GM23338 (cell line): ENCODE results near the gene ZNF280D. TPM values are rescaled to one million over a fixed set of nuclear protein-coding genes. Genes with fewer than 3 reads are reported as not detected.

Source experiments
- ATAC-seq: fragments of 200-7000 bp; cut with Tn5 transposase; 3 replicates; pipeline ENCODE4 v1.9.1; 2020
- DNase-seq: peaks from one replicate; pipeline ENCODE4 v3.0.0-alpha.2; 2015; ENCODE audit warnings: low spot score
- H2AFZ ChIP-seq: fragments of 200-600 bp; sonication (generic); 2 replicates; pipeline ENCODE4 v1.8.0; 2016; ENCODE audit warnings: antibody characterized with exemption, mild to moderate bottlenecking, moderate library complexity
- H3F3A ChIP-seq: fragments of 200-600 bp; sonication (generic); replicated peaks from 2 replicates; pipeline ENCODE4 v1.8.0; 2017; ENCODE audit warnings: antibody characterized with exemption, mixed run types, low read depth
- H3K27ac ChIP-seq: fragments of 200-600 bp; sonication (generic); 2 replicates; pipeline ENCODE4 v1.6.1; 2016; ENCODE audit warnings: low read depth
- H3K27me3 ChIP-seq: fragments of 200-600 bp; sonication (generic); 2 replicates; pipeline ENCODE4 v1.8.0; 2016; ENCODE audit warnings: mild to moderate bottlenecking, mixed run types, moderate library complexity; ENCODE audit not compliant: insufficient read depth
- H3K36me3 ChIP-seq: fragments of 200-600 bp; sonication (generic); 2 replicates; pipeline ENCODE4 v1.8.0; 2016; ENCODE audit warnings: mild to moderate bottlenecking; ENCODE audit not compliant: insufficient read depth
- H3K4me1 ChIP-seq: fragments of 200-600 bp; sonication (generic); 2 replicates; pipeline ENCODE4 v1.8.0; 2016; ENCODE audit warnings: mild to moderate bottlenecking, moderate library complexity; ENCODE audit not compliant: insufficient read depth
- H3K4me2 ChIP-seq: fragments of 200-600 bp; sonication (generic); 2 replicates; pipeline ENCODE4 v1.7.1; 2017; ENCODE audit warnings: mixed run types
- H3K4me3 ChIP-seq: fragments of 200-600 bp; sonication (generic); 2 replicates; pipeline ENCODE4 v1.6.1; 2016; ENCODE audit warnings: mixed run types
- H3K79me2 ChIP-seq: fragments of 200-600 bp; sonication (generic); replicated peaks from 2 replicates; pipeline ENCODE4 v1.8.0; 2017; ENCODE audit warnings: mild to moderate bottlenecking; ENCODE audit not compliant: insufficient read depth
- H3K9me2 ChIP-seq: fragments of 200-600 bp; sonication (generic); 2 replicates; pipeline ENCODE4 v1.8.0; 2017; ENCODE audit not compliant: insufficient read depth
- H4K20me1 ChIP-seq: fragments of 200-600 bp; sonication (generic); replicated peaks from 2 replicates; pipeline ENCODE4 v1.8.0; 2017; ENCODE audit warnings: mild to moderate bottlenecking; ENCODE audit not compliant: insufficient read depth
- H3K27ac Mint-ChIP-seq: 2 replicates; pipeline ENCODE4 v1.8.0; 2020; ENCODE audit warnings: inconsistent platforms, mild to moderate bottlenecking, moderate library complexity, mixed read lengths
- H3K27me3 Mint-ChIP-seq: 3 replicates; pipeline ENCODE4 v1.8.0; 2022; ENCODE audit warnings: low read depth, mild to moderate bottlenecking, moderate library complexity, mixed read lengths, inconsistent platforms; ENCODE audit not compliant: insufficient read depth, poor library complexity
- H3K36me3 Mint-ChIP-seq: 3 replicates; pipeline ENCODE4 v1.8.0; 2021; ENCODE audit warnings: low read depth, mild to moderate bottlenecking, inconsistent platforms, moderate library complexity, mixed read lengths
- H3K4me1 Mint-ChIP-seq: 3 replicates; pipeline ENCODE4 v1.8.0; 2020; ENCODE audit warnings: mild to moderate bottlenecking, inconsistent platforms, mixed read lengths
- H3K4me3 Mint-ChIP-seq: 3 replicates; pipeline ENCODE4 v1.8.0; 2021; ENCODE audit warnings: moderate library complexity, mild to moderate bottlenecking, inconsistent platforms, mixed read lengths
- H3K9me3 Mint-ChIP-seq: 3 replicates; pipeline ENCODE4 v1.8.0; 2020; ENCODE audit warnings: moderate library complexity, mild to moderate bottlenecking, inconsistent platforms, mixed read lengths
- CREB1 ChIP-seq: fragments of 250-450 bp; sonication (Bioruptor Pico); IDR thresholded peaks from 2 replicates; pipeline ENCODE4 v1.5.0; 2020; ENCODE audit warnings: low read depth, mild to moderate bottlenecking, moderate library complexity
- CTCF ChIP-seq, 2 experiments: fragments of 200-600 bp in 1 of 2; sonication (generic) in 1 of 2; conservative IDR thresholded peaks; 2 replicates each; pipeline versions ENCODE4 v1.5.1 to v1.6.1; 2016 to 2017; ENCODE audit warnings: antibody characterized with exemption in 2 of 2, low read depth in 2 of 2, mild to moderate bottlenecking in 2 of 2, moderate library complexity in 1 of 2
- EZH2 ChIP-seq: fragments of 200-600 bp; sonication (generic); IDR thresholded peaks from one replicate; pipeline ENCODE4 v1.8.0; 2017; ENCODE audit warnings: antibody characterized with exemption, mild to moderate bottlenecking, low read depth; ENCODE audit not compliant: unreplicated experiment
- NANOG ChIP-seq: IDR thresholded peaks from 2 replicates; pipeline ENCODE4 v1.6.1; 2016; ENCODE audit warnings: antibody characterized with exemption, borderline replicate concordance
- POLR2AphosphoS5 ChIP-seq: IDR thresholded peaks from 2 replicates; pipeline ENCODE4 v1.6.1; 2016; ENCODE audit warnings: antibody characterized with exemption, low read depth
- STAT1 ChIP-seq: IDR thresholded peaks from one replicate; pipeline ENCODE4 v1.6.1; 2016; ENCODE audit warnings: antibody characterized with exemption; ENCODE audit not compliant: unreplicated experiment
- ZNF114 ChIP-seq: fragments of 250-450 bp; sonication (Bioruptor Pico); IDR thresholded peaks from 2 replicates; pipeline ENCODE4 v1.5.0; 2020; ENCODE audit warnings: mild to moderate bottlenecking, moderate library complexity
- ZNF331 ChIP-seq: fragments of 250-450 bp; sonication (Bioruptor Pico); IDR thresholded peaks from 2 replicates; pipeline ENCODE4 v1.5.0; 2020; ENCODE audit warnings: low read depth, mild to moderate bottlenecking, moderate library complexity
- polyA plus RNA-seq: library from polyadenylated mRNA; unstranded; fragments of >200 nt; fragmentation: Nextera tagmentation; extraction: Ambion mirVana; gene quantifications from 2 replicates; pipeline ENCODE4 v1.2.1, GENCODE V29; 2016
- total RNA-seq: library from RNA; depleted of rRNA; stranded (reverse); fragments of >200 nt; shearing (Covaris generic); gene quantifications from 2 replicates; pipeline ENCODE4 v1.2.3, GENCODE V29; 2014
- TF ChIP-seq, protein P1 (sequence below): IDR thresholded peaks from one replicate; pipeline ENCODE4 v1.6.1; 2018; ENCODE audit warnings: antibody characterized with exemption; ENCODE audit not compliant: unreplicated experiment

Gene ZNF280D
- total and polyA plus RNA-seq, 2 experiments from 2014 or later: 23.3 to 32.5 TPM

- Mint-ChIP-seq H3K27ac (no peak overlapping the region), H3K4me3 (no peak overlapping the region), H3K4me1 (peaks cover 3% of the 10 kb centered on the region), H3K36me3 (no peaks in the 10 kb centered on the region), H3K27me3 (no peaks in the 10 kb centered on the region), H3K9me3 (no peaks in the 10 kb centered on the region)
- DNase-seq: no peak
- no peaks in the 10 kb centered on the region for H3K36me3 ChIP-seq
- TF ChIP-seq NANOG (no peak), CREB1 (CRISPR knock-in tag) (no peak), CTCF (conservative IDR thresholded peaks at IDR 0.05; ENCODE audit: low read depth in 2 of 2) (no peak), ZNF114 (no peak), ZNF331 (CRISPR knock-in tag) (no peak)
- TF ChIP-seq, protein P1, sequence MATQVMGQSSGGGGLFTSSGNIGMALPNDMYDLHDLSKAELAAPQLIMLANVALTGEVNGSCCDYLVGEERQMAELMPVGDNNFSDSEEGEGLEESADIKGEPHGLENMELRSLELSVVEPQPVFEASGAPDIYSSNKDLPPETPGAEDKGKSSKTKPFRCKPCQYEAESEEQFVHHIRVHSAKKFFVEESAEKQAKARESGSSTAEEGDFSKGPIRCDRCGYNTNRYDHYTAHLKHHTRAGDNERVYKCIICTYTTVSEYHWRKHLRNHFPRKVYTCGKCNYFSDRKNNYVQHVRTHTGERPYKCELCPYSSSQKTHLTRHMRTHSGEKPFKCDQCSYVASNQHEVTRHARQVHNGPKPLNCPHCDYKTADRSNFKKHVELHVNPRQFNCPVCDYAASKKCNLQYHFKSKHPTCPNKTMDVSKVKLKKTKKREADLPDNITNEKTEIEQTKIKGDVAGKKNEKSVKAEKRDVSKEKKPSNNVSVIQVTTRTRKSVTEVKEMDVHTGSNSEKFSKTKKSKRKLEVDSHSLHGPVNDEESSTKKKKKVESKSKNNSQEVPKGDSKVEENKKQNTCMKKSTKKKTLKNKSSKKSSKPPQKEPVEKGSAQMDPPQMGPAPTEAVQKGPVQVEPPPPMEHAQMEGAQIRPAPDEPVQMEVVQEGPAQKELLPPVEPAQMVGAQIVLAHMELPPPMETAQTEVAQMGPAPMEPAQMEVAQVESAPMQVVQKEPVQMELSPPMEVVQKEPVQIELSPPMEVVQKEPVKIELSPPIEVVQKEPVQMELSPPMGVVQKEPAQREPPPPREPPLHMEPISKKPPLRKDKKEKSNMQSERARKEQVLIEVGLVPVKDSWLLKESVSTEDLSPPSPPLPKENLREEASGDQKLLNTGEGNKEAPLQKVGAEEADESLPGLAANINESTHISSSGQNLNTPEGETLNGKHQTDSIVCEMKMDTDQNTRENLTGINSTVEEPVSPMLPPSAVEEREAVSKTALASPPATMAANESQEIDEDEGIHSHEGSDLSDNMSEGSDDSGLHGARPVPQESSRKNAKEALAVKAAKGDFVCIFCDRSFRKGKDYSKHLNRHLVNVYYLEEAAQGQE: no peak
- H3K79me2 ChIP-seq: no peaks in the 10 kb centered on the region
- no peaks in the 10 kb centered on the region for H3F3A ChIP-seq
- no peak overlapping the region for H2AFZ ChIP-seq
- ATAC-seq: no peak
- no peaks in the 10 kb centered on the region for H3K4me1 ChIP-seq
- H3K9me2 ChIP-seq: no peaks in the 10 kb centered on the region
- H3K4me2 ChIP-seq: no peak overlapping the region
- no peaks in the 10 kb centered on the region for H3K27me3 ChIP-seq
- H3K27ac ChIP-seq: no peak overlapping the region; the same call in 1 of the 2 replicates
- no peak overlapping the region for H3K4me3 ChIP-seq
- no peaks in the 10 kb centered on the region for H4K20me1 ChIP-seq
These were observed 24.6 kb upstream of the ZNF280D start for GRCh38 chr15:56757875-56758274.

- DNase-seq (no peak), ATAC-seq (no peak)
- no peaks in the 10 kb centered on the region for H3K79me2 ChIP-seq
- H2AFZ ChIP-seq: no peak overlapping the region
- no peak overlapping the region for H3K4me2 ChIP-seq
- no peaks in the 10 kb centered on the region for H4K20me1 ChIP-seq
- H3K4me1 Mint-ChIP-seq: peaks cover 3% of the 10 kb centered on the region
- H3K27ac Mint-ChIP-seq: no peak overlapping the region
- no peaks in the 10 kb centered on the region for H3F3A ChIP-seq
- H3K27me3 Mint-ChIP-seq: peaks cover 2% of the 10 kb centered on the region
- no peaks in the 10 kb centered on the region for H3K9me3 Mint-ChIP-seq
- no peaks in the 10 kb centered on the region for H3K36me3 ChIP-seq
- no peak overlapping the region for H3K27ac ChIP-seq
- H3K4me3 ChIP-seq: no peak overlapping the region
- no peaks in the 10 kb centered on the region for H3K4me1 ChIP-seq
- H3K27me3 ChIP-seq: no peaks in the 10 kb centered on the region
- H3K4me3 Mint-ChIP-seq: no peak overlapping the region
- H3K36me3 Mint-ChIP-seq: no peaks in the 10 kb centered on the region
- H3K9me2 ChIP-seq: no peaks in the 10 kb centered on the region
- TF ChIP-seq STAT1 (no peak), POLR2AphosphoS5 (no peak), NANOG (no peak), CREB1 (CRISPR knock-in tag) (no peak), CTCF (conservative IDR thresholded peaks at IDR 0.05; ENCODE audit: low read depth in 2 of 2) (no peak), ZNF114 (no peak), EZH2 (no peak)
These were observed 21.6 kb upstream of the ZNF280D start for GRCh38 chr15:56754772-56755370.
